IPS-18a (cell line): ENCODE measurements around the gene PSMC2.

Source experiments
- H3K27ac ChIP-seq: one replicate; pipeline ENCODE4 v1.5.1; 2013; ENCODE audit warnings: low read length
- H3K27me3 ChIP-seq: one replicate; pipeline ENCODE4 v1.6.1; 2013; ENCODE audit warnings: mild to moderate bottlenecking, low read length; ENCODE audit not compliant: control insufficient read depth, insufficient read depth
- H3K36me3 ChIP-seq: one replicate; pipeline ENCODE4 v1.6.1; 2013; ENCODE audit warnings: low read depth, low read length; ENCODE audit not compliant: control insufficient read depth
- H3K4me1 ChIP-seq: one replicate; pipeline ENCODE4 v1.6.1; 2013; ENCODE audit warnings: low read depth, low read length; ENCODE audit not compliant: control insufficient read depth
- H3K4me3 ChIP-seq: one replicate; pipeline ENCODE4 v1.5.1; 2013; ENCODE audit warnings: low read length
- H3K9ac ChIP-seq: one replicate; pipeline ENCODE4 v1.6.1; 2013; ENCODE audit warnings: mild to moderate bottlenecking, low read length, moderate library complexity
- H3K9me3 ChIP-seq: one replicate; pipeline ENCODE4 v1.6.1; 2013; ENCODE audit warnings: low read depth, low read length; ENCODE audit not compliant: control insufficient read depth

PSMC2 gene

GRCh38 chr7:103347507-103348267, at the start of gene PSMC2:
Gene PSMC2, plus strand, starts transcription at chr7:103347643. Its CDS starts 69 bp downstream, at chr7:103347712.
- peak within 1 kb of the TSS; percentile 92 for H3K27ac ChIP-seq
- peaks cover 9% of the 10 kb centered on the region for H3K4me1 ChIP-seq

DNA sequence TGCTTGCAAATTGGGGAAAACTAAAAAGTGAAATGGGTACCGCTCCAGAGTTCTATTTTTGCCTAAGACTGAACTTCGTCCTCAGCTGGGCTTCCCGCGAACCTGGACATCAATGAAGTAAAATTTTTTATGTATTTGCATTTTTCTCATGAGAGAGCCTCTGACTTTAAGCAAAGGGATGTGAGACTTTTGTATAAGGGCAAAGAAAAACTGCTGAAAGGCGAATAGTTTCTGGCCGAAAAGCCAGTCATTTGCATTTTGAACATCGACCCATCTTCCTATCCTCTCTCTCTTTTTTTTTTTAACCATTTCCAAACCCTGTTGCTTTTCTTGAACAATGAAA, 49.6 kb upstream of the PSMC2 start:
- no peaks in the 10 kb centered on the region for H3K27me3 ChIP-seq
- H3K4me3 ChIP-seq, result peak overlapping the region; percentile 99
- H3K9ac ChIP-seq, result peak overlapping the region; percentile 92
- peaks cover 37% of the 10 kb centered on the region for H3K36me3 ChIP-seq
- H3K4me1 ChIP-seq, result peaks cover 8% of the 10 kb centered on the region
- no peaks in the 10 kb centered on the region for H3K9me3 ChIP-seq
- peak overlapping the region; percentile 84 for H3K27ac ChIP-seq

More at GRCh38 chr7:103347507-103348267, at the start of gene PSMC2:
- Histone ChIP-seq H3K9ac (peak within 1 kb of the TSS; percentile 96), H3K4me3 (peak within 1 kb of the TSS; percentile 98), H3K27me3 (no peaks in the 10 kb centered on the region), H3K36me3 (peaks cover 8% of the 10 kb centered on the region), H3K9me3 (no peaks in the 10 kb centered on the region)

DNA sequence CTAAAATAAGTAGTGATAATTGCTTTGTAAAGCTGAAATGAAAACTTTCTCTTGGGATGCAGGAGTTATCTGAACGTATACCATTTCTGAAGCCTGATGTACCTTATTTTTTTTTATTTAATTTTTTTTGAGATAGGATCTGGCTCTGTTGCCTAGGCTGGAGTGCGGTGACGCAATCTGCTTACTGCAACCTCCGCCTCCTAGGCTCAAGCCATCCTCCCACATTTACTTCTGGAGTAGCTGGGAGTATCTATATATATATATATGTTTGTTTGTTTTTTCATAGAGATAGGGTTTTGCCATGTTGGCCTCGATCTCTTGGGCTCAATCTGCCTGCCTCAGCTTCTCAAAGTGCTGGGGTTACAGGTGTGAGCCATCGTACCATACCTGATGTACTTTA, 47.8 kb upstream of the PSMC2 start:
- no peak overlapping the region for H3K4me3 ChIP-seq
- H3K27me3 ChIP-seq, result no peaks in the 10 kb centered on the region
- H3K9me3 ChIP-seq, result no peaks in the 10 kb centered on the region
- peaks cover 55% of the 10 kb centered on the region for H3K36me3 ChIP-seq
- H3K4me1 ChIP-seq, result peaks cover 8% of the 10 kb centered on the region
- no peak overlapping the region for H3K9ac ChIP-seq
- H3K27ac ChIP-seq, result no peak overlapping the region

- Histone ChIP-seq H3K9me3 (no peaks in the 10 kb centered on the region), H3K4me1 (peaks cover 8% of the 10 kb centered on the region), H3K27me3 (no peaks in the 10 kb centered on the region), H3K36me3 (peaks cover 67% of the 10 kb centered on the region), H3K27ac (no peak overlapping the region), H3K4me3 (no peak overlapping the region), H3K9ac (no peak overlapping the region)
These were observed 46.0 kb upstream of the PSMC2 start for GRCh38 chr7:103301441-103301840.

GRCh38 chr7:103307503-103308231, 39.8 kb upstream of the PSMC2 start:
- Histone ChIP-seq H3K4me3 (no peak overlapping the region), H3K4me1 (no peaks in the 10 kb centered on the region), H3K27me3 (no peaks in the 10 kb centered on the region), H3K9ac (no peak overlapping the region), H3K9me3 (no peaks in the 10 kb centered on the region), H3K36me3 (peaks cover 87% of the 10 kb centered on the region), H3K27ac (no peak overlapping the region)

GRCh38 chr7:103314852-103315251, 32.6 kb upstream of the PSMC2 start:
- Histone ChIP-seq H3K4me3 (no peak overlapping the region), H3K36me3 (peaks cover 95% of the 10 kb centered on the region), H3K4me1 (no peaks in the 10 kb centered on the region), H3K27me3 (no peaks in the 10 kb centered on the region), H3K27ac (no peak overlapping the region), H3K9ac (no peak overlapping the region), H3K9me3 (no peaks in the 10 kb centered on the region)

DNA sequence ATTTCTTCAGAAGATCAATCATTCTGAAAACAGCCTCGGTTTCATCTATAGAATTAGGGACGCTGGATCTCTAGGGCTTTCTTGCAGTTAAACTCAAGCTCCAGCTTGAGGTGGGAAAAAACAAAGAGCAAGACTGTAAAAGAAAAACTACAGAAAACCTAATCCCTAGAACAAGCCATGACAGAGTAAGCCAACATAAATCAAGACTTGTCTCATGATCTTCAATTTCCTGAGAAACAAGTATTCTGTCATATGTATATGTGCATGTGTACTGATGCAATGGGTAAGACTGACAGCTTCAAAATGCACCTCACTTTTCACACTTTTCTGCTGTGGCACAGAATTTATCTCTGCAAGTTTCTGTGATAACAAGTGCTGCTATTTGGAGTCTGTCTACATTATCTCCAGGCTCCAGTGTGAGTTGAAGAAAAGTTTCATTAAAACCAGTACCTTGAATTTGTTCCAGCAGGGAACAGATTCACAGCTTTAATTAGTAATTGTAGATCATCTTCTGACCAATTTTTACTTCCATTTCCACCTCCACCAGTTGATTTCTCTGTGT, 31.0 kb upstream of the PSMC2 start:
- no peak overlapping the region for H3K9ac ChIP-seq
- peaks cover 88% of the 10 kb centered on the region for H3K36me3 ChIP-seq
- H3K27ac ChIP-seq, result no peak overlapping the region
- H3K4me3 ChIP-seq, result no peak overlapping the region
- H3K27me3 ChIP-seq, result no peaks in the 10 kb centered on the region
- H3K4me1 ChIP-seq, result no peaks in the 10 kb centered on the region
- no peaks in the 10 kb centered on the region for H3K9me3 ChIP-seq

DNA sequence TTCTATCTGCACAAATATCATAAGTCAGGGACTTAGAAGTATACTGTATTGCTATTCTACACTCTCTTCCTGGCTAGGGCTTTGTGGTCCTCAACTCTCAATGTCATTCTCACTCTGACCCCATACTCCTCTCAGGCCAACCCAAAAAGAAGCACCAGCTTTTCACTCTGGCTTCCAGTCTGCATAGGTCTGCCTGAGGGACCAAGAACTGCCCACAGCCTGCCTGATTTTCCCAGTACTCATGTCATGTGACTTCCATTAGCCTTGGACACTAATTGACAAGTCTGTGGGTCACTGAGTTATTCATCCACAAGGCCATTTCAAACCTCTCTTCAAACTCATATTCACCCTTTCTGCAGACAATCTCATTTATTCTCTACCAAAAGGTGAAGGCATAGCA, 30.4 kb upstream of the PSMC2 start:
- H3K9me3 ChIP-seq, result no peaks in the 10 kb centered on the region
- H3K4me3 ChIP-seq, result no peak overlapping the region
- H3K4me1 ChIP-seq, result no peaks in the 10 kb centered on the region
- no peaks in the 10 kb centered on the region for H3K27me3 ChIP-seq
- H3K27ac ChIP-seq, result no peak overlapping the region
- H3K9ac ChIP-seq, result no peak overlapping the region
- peaks cover 87% of the 10 kb centered on the region for H3K36me3 ChIP-seq

DNA sequence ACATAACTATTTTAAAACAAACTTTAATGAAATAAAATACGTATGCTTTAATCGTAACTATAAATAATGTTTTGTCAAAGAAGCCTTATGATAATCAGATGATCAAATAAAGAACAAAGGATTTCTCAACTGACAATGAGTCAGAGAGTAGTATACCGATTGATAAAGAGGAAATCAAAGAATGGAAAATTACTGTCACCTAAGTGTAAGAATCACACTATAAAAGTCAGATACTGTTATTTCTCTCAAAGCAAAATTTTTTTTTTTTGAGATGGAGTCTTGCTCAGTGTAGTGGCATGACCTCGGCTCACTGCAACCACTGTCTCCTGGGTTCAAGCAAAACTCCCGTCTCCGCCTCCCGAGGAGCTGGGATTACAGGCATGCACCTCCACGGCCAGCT, 21.7 kb upstream of the PSMC2 start:
- peaks cover 58% of the 10 kb centered on the region for H3K36me3 ChIP-seq

GRCh38 chr7:103336761-103337160, 10.7 kb upstream of the PSMC2 start:
- Histone ChIP-seq H3K36me3 (peaks cover 53% of the 10 kb centered on the region), H3K4me3 (no peak overlapping the region), H3K9me3 (no peaks in the 10 kb centered on the region), H3K27ac (no peak overlapping the region), H3K9ac (no peak overlapping the region), H3K27me3 (no peaks in the 10 kb centered on the region), H3K4me1 (no peaks in the 10 kb centered on the region)

More for the DNA sequence above, 21.7 kb upstream of the PSMC2 start:
- H3K4me3 ChIP-seq, result no peak overlapping the region
- H3K27me3 ChIP-seq, result no peaks in the 10 kb centered on the region
- H3K4me1 ChIP-seq, result no peaks in the 10 kb centered on the region
- no peak overlapping the region for H3K9ac ChIP-seq
- H3K9me3 ChIP-seq, result no peaks in the 10 kb centered on the region
- no peak overlapping the region for H3K27ac ChIP-seq

- no peaks in the 10 kb centered on the region for H3K27me3 ChIP-seq
- no peaks in the 10 kb centered on the region for H3K9me3 ChIP-seq
- H3K27ac ChIP-seq, result no peak overlapping the region
- no peak overlapping the region for H3K9ac ChIP-seq
- peaks cover 52% of the 10 kb centered on the region for H3K36me3 ChIP-seq
- peaks cover 4% of the 10 kb centered on the region for H3K4me1 ChIP-seq
- no peak overlapping the region for H3K4me3 ChIP-seq
These were observed 8.6 kb upstream of the PSMC2 start for GRCh38 chr7:103338864-103339263.
